ENCODE measurements around the gene CCDC154.
"Not testable (repeated sequence)": the region's sequence is repeated elsewhere in the genome, so short reads cannot be mapped to it uniquely, and the experiment has no call there.

Gene CCDC154

GRCh38 chr16:1472974-1473373, 28.6 kb upstream of the CCDC154 start:
- no peak for DNase-seq

GRCh38 chr16:1471569-1472194, 27.3 kb upstream of the CCDC154 start:
- no peak for DNase-seq

- no peak for DNase-seq
Measured at GRCh38 chr16:1470481-1471251, 26.3 kb upstream of the CCDC154 start.

GRCh38 chr16:1469693-1470201, 25.4 kb upstream of the CCDC154 start:
- DNase-seq: no peak

- not testable (repeated sequence) for DNase-seq
Measured at GRCh38 chr16:1469141-1469540, 24.8 kb upstream of the CCDC154 start.

- no peak for DNase-seq
Measured at GRCh38 chr16:1468426-1468810, 24.1 kb upstream of the CCDC154 start.

GRCh38 chr16:1466968-1467521, 22.7 kb upstream of the CCDC154 start:
- no peak for DNase-seq

GRCh38 chr16:1466054-1466453, 21.7 kb upstream of the CCDC154 start:
- no peak for DNase-seq

- DNase-seq: no peak
Measured at GRCh38 chr16:1465567-1465915, 21.2 kb upstream of the CCDC154 start.

GRCh38 chr16:1464894-1465566, 20.7 kb upstream of the CCDC154 start:
- no peak for DNase-seq

GRCh38 chr16:1464196-1464893, 20.0 kb upstream of the CCDC154 start:
- DNase-seq: no peak

GRCh38 chr16:1461146-1461545, 16.8 kb upstream of the CCDC154 start:
- DNase-seq: no peak

- no peak for DNase-seq
Measured at GRCh38 chr16:1460602-1461138, 16.3 kb upstream of the CCDC154 start.

- no peak for DNase-seq
Measured at GRCh38 chr16:1459967-1460366, 15.6 kb upstream of the CCDC154 start.

- no peak for DNase-seq
Measured at GRCh38 chr16:1458977-1459341, 14.6 kb upstream of the CCDC154 start.

- DNase-seq: peak; percentile 68
Measured at GRCh38 chr16:1458336-1458976, 14.1 kb upstream of the CCDC154 start.

- no peak for DNase-seq
Measured at GRCh38 chr16:1457489-1458245, 13.3 kb upstream of the CCDC154 start.

- no peak for DNase-seq
Measured at GRCh38 chr16:1456951-1457350, 12.6 kb upstream of the CCDC154 start.

- no peak for DNase-seq
Measured at GRCh38 chr16:1455190-1456171, 11.1 kb upstream of the CCDC154 start.

GRCh38 chr16:1454561-1454960, 10.2 kb upstream of the CCDC154 start:
- DNase-seq: no peak

All from stimulated activated CD8-positive, alpha-beta memory T cell treated with anti-CD3 and anti-CD28 coated beads, Interleukin-4, amount 100 ng/mL, for 48 hours (primary cell).